HG02973 (cell line): Measurements from ENCODE around the gene CFDP1.
"Not testable (repeated sequence)": the region's sequence is repeated elsewhere in the genome, so short reads cannot be mapped to it uniquely, and the experiment has no call there.

Experiments used
- ATAC-seq: cut with Tn5 transposase; IDR thresholded peaks from one replicate; pipeline ENCODE4 v1.9.1; 2021; ENCODE audit warnings: moderate library complexity; ENCODE audit not compliant: unreplicated experiment

CFDP1 gene

GRCh38 chr16:75298267-75298666 lies 135.0 kb downstream of the CFDP1 start:
- no peak for ATAC-seq

GRCh38 chr16:75296606-75297005 lies 136.7 kb downstream of the CFDP1 start:
- ATAC-seq, result no peak

DNA sequence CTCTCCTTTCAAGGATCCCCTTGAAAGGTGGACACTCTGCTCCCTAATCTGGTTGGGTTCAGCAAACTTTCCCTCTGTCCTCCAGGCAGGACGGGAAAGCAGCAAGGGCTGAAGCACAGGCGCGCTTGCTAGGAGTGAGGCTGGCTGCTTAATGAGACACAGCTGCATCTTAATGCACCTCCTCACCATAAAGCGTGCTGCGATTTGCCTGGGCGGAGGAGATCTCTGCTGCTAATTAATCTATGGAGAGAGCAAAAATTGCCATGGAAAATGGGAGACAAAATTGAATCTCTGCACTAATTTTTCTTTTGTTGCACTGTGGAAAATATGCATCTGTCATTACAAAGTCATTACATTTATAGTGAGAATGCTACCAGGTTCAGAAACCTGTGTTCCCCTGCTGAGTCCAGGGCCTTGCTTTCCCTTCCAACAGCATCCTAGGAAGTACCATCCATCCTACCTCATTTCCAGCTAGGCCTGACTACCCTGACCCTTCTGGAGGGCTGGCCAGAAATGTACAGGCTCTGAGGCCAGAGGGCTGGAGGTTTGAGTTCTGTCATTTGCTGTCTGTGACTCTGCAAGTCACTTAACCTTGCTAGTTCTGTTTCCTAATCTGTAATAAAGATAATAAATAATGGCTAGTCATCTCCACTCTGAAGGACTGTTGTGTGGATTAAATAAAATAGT lies 138.4 kb downstream of the CFDP1 start:
- no peak for ATAC-seq

DNA sequence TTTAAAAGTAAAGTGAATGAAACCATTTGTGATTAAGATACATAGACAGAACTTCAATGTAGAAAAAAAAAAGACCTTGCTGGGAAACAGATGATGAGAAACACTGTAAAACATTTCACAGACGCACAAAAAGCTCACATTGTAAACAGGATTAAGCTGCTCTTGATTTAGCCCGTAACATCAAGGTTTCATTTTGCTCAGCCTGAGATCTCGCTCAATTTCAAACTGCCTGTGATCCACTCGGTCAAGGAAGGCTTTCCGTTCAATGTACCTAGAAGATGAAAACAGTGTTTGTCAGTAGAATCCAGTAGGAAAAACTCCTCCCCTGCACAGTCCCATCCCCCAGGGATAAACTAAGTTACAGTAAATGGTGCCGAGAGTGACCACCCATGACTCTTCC lies 139.5 kb downstream of the CFDP1 start:
- ATAC-seq, result no peak

GRCh38 chr16:75293173-75293572 lies 140.1 kb downstream of the CFDP1 start:
- no peak for ATAC-seq

- ATAC-seq, result no peak
Measured at GRCh38 chr16:75292691-75293090, 140.6 kb downstream of the CFDP1 start.

- ATAC-seq, result no peak
Measured at GRCh38 chr16:75289189-75289588, 144.1 kb downstream of the CFDP1 start.

DNA sequence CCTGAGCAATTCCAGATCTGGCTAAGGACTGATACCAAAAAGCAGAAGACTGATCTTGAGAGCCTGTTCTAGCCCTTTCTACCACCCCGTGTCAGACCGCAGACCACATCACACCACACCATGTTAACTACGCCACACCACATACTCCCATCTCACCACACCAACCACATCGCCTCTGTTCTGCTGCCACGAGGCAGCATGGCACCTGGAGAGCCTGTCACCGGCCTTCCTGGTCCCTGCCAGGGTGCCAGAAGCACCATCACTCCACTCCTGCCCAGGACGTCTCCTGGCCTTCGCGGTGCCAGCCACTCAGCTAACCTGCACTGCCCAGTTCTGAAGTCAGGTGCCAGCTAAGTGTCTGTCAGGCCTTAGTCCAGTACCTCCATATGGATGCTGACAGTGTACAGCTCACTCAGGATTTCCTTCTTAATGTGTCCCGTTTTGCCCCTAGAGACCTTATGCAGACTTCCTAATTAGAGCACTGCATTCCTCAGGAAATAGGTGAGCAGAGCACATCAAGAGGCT lies 144.6 kb downstream of the CFDP1 start:
- ATAC-seq, result no peak

GRCh38 chr16:75288181-75288580 lies 145.1 kb downstream of the CFDP1 start:
- no peak for ATAC-seq

DNA sequence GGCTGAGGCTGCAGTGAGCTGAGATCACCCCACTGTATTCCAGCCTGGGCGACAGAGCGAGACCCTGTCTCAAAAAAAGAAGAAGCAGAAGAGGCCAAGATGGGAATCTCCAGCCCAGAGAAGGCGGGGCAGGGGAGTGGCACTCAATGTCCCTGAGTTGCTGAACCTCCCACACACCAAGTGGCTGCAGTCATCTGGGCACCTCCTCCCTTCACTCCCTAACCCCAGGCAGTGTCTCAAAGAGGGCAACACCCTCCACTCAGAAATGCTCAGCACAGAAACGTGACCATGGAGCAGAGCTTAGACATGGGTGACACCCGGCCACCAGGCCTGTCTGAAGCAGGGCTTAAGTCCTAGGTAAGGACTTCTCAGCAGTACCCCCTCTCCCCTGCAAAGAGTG lies 145.6 kb downstream of the CFDP1 start:
- ATAC-seq, result no peak

DNA sequence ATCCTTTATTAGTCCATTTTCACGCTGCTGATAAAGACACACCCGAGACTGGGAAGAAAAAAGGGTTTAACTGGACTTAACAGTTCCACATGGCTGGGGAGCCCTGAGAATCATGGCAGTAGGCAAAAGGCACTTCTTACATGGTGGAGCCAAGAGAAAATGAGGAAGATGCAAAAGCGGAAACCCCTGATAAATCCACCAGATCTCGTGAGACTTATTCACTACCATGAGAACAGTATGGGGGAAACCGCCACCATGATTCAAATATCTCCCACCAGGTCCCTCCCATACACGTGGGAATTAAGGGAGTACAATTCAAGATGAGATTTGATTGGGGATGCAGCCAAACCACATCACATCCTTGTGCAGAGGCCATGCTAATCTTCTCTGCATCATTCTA lies 146.9 kb downstream of the CFDP1 start:
- no peak for ATAC-seq

DNA sequence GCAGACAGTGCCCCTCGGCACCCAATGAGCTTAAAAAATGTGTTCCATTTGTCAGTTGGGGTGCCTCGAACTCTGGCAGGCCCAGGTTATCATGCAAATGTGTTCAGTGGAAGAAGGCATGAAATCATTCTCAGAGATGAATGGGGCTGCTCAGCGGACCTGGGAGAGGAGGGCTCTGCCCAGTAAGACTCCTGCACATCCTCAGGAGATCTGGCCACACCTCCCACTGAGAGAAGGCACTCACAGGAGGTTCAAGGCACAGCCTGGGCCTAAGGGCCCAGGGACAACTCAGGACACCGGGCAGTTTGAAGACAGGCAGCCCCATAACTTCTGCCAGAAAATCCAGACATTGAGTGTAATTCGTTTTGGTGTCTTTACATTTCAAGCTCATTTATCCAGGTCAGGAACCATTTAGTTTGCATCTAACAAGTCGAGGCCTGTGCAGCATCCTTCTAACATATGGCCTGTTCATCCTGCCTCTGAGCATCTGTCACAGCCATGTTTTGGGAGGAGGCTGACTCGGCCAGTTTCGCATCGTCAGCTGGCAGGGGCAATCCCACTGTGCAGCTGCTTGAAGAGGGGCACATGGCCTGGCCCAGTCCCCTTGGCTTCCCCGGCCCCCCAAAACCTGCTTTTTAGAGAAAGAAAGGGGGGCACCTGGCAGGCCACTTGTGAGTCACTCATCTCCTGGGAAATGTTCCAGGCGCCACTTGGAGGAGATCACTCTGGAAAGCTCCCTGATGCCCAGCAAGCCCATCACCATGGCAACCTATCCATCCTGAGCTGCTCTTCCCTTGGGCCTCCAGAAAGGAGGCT lies 150.6 kb downstream of the CFDP1 start:
- ATAC-seq, result no peak

DNA sequence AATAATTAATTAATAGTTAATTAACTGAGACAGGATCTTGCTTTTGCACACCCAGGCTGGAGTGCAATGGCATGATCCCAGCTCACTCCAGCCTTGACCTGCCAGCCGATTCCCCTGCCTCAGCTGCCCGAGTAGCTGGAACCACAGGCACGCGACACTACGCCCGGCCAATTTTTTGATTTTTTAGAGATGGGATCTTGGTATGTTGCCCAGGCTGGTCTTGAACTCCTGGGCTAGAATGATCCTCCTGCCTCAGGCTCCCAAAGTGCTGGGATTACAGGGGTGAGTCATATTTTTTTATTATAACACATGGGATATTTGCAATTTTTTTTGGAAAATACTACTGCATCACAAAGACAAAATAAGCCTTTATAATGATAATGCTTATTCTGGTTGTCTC lies 151.5 kb downstream of the CFDP1 start:
- no peak for ATAC-seq

- not testable (repeated sequence) for ATAC-seq
Measured at GRCh38 chr16:75281009-75281408, 152.3 kb downstream of the CFDP1 start.

- no peak for ATAC-seq
Measured at GRCh38 chr16:75280331-75280804, 152.9 kb downstream of the CFDP1 start.

DNA sequence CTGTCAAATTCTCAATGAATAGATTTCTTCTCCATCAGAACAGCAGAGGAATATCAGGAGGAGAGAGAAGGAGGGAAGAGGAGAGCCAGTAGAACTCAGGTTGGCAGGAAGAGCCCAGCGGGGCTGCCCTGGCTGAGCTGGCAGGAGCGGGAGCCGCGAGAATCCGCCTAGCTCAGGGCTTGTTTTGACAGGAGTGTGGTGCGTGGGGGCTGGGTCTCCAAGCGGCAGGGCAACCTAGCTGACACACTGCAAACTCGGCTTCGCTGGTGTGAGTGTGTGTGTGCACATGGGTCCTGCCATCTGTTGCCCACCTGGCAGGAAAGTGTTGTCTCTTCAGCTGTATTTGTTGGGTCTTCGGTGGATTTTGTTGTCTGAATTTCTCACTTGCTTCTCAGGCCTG lies 154.0 kb downstream of the CFDP1 start:
- ATAC-seq, result no peak

DNA sequence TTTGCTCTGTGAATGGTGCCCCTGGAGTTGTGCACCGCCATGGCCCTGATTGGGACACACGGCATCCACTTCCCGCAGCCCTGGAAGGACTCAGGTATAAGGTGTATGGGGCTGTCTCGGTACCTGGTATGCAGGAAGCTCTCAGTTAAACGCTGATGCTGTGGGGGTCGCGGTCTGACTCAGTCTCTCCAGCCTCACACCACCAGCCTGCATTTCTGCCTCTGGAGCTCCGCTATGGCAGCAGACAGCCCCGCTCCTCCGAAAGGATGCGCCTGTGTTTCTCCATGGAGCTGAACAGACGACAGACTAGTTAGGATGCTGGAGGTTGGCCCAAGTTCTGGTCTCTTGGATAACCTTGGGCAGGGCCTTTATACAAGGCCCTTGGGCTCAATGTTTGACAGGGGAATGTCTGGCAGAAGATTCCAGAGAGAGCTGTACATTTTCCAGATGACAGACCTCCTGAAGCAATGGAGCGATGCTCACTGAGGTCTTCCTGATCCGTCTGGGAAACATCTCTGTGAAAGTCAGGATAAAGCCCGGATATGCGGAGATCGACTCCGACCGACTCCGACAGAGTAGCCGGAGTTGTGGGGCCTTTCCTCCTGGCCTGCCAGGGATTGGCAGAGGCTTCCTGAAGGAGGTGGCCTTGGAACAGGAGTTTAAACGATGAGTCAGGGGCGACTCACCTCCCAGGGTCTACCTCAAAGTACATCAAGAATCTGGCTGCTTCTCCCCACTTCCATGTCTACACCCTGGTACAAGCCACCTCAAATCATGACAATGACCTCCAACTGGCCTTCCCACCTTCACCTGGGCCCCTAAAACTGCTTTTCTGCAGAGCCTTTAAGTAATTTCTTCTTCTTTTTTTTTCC lies 160.0 kb downstream of the CFDP1 start:
- ATAC-seq, result no peak

DNA sequence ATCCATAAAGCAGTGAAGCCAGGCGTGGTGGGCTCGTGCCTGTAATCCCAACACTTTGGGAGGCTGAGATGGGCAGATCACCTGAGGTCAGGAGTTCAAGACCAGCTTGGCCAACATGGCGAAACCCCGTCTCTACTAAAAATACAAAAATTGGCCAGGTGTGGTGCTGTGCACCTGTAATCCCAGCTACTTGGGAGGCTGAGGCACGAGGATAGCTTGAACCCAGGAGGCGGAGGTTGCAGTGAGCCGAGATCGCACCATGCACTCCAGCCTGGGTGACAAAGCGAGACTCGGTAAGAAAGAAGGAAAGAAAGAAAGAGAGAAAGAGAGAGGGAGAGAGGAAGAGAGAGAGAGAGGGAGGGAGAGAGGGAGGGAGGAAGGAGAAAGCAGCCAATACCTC lies 160.7 kb downstream of the CFDP1 start:
- not testable (repeated sequence) for ATAC-seq

- ATAC-seq, result no peak
Measured at GRCh38 chr16:75272097-75272551, 161.2 kb downstream of the CFDP1 start.

GRCh38 chr16:75271441-75272096 lies 161.7 kb downstream of the CFDP1 start:
- no peak for ATAC-seq
